AG10803 (cell line): Measurements from ENCODE around the gene OGDHL.
"Not testable (repeated sequence)": the region's sequence is repeated elsewhere in the genome, so short reads cannot be mapped to it uniquely, and the experiment has no call there.

Source experiments
- DNase-seq: peaks from one replicate; pipeline ENCODE4 v3.0.0; 2010; ENCODE audit warnings: low read depth
- H3K4me3 ChIP-seq: 2 replicates; pipeline ENCODE4 v1.5.1; 2011; ENCODE audit warnings: mild to moderate bottlenecking, low read length, control low read depth
- TF ChIP-seq, protein P1 (sequence below): conservative IDR thresholded peaks from 2 replicates; pipeline ENCODE4 v1.5.1; 2011; ENCODE audit warnings: mild to moderate bottlenecking, low read length, control low read depth, inconsistent platforms

Gene OGDHL

DNA sequence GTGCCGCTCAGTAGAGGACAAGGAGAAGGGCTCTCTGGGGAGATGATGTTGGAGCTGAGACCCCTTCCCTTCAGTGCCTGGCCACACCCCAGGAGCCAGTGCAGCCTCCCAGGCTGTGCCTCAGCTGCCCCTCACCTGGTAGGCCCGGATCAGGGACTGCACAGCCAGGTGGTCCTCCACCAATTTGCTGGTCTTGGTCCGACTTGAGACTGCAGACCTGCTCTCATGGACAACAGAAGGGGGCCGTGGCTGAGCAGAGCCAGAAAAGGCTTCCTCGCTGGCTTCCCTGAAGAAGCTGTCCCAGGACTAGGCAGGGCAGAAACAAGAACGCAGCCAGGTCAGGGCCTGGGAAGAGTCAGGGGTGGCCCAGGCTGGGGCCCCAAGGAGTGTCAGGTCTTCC is 5.5 kb downstream of the OGDHL start:
- no peak for DNase-seq
- TF ChIP-seq, protein P1, sequence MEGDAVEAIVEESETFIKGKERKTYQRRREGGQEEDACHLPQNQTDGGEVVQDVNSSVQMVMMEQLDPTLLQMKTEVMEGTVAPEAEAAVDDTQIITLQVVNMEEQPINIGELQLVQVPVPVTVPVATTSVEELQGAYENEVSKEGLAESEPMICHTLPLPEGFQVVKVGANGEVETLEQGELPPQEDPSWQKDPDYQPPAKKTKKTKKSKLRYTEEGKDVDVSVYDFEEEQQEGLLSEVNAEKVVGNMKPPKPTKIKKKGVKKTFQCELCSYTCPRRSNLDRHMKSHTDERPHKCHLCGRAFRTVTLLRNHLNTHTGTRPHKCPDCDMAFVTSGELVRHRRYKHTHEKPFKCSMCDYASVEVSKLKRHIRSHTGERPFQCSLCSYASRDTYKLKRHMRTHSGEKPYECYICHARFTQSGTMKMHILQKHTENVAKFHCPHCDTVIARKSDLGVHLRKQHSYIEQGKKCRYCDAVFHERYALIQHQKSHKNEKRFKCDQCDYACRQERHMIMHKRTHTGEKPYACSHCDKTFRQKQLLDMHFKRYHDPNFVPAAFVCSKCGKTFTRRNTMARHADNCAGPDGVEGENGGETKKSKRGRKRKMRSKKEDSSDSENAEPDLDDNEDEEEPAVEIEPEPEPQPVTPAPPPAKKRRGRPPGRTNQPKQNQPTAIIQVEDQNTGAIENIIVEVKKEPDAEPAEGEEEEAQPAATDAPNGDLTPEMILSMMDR: no peak
- H3K4me3 ChIP-seq: no peak overlapping the region

GRCh38 chr10:49756031-49756430 is 6.1 kb downstream of the OGDHL start:
- TF ChIP-seq, protein P1: no peak
- no peak for DNase-seq
- H3K4me3 ChIP-seq: no peak overlapping the region

- DNase-seq, H3K4me3 ChIP-seq: not testable (repeated sequence)
Measured at GRCh38 chr10:49754951-49755350, 7.2 kb downstream of the OGDHL start.

- no peak for DNase-seq
- TF ChIP-seq, protein P1: no peak
- H3K4me3 ChIP-seq: no peak overlapping the region
Measured at GRCh38 chr10:49752584-49752983, 9.5 kb downstream of the OGDHL start.

- TF ChIP-seq, protein P1: no peak
- H3K4me3 ChIP-seq: no peak overlapping the region
- no peak for DNase-seq
Measured at GRCh38 chr10:49751636-49752510, 10.2 kb downstream of the OGDHL start.

DNA sequence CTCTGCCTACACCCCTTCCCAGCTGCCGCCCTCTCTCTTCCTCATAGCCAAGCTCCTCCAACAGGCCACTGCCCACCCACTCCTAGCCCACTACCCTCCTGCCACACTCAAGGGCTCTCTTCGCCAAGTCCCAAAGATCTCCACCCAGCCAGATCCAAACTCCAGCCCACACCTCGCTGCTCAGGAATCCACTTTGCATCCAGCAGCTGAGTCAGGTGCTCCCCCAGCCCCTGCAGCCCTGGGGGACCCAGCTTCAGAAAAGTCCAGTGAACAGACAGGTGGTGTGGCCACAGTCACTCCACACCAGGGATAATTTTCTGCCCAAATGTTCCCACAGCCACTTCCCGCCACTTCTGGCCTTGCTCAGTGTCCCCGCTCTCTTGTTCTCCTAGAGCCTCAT is 10.9 kb downstream of the OGDHL start:
- TF ChIP-seq, protein P1: no peak
- H3K4me3 ChIP-seq: no peak overlapping the region
- no peak for DNase-seq

DNA sequence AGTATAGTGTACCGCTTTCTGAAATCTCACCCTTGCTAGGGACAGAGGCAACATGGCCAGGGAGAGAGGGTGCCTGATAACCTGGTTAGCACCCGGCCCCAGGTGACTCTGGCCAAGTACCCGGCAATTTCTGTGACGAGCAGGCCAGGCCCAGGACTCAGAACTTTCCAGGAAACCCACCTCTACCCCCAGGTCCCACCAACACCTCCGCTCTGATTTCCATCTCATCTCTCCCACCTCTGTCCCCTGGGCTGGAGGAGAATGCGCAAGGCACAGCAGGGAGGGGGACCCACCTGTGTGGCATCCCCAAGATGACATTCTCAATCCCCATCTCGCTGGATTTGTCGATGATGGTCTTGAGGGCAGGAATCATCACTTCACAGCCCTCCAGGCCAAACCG is 11.6 kb downstream of the OGDHL start:
- TF ChIP-seq, protein P1: no peak
- DNase-seq: no peak
- H3K4me3 ChIP-seq: no peak overlapping the region
